Tibial nerve (tissue), 4 donors: Measurements from ENCODE around the gene DNAJC4.

Source experiments
- EP300 ChIP-seq, 2 donors: sonication (generic); formaldehyde crosslinking; IDR thresholded peaks; one replicate each; pipeline ENCODE4 v1.6.1; 2017; ENCODE audit warnings: antibody characterized with exemption in 2 of 2, mild to moderate bottlenecking in 1 of 2
- POLR2A ChIP-seq, 2 donors: fragments of 450-650 bp; IDR thresholded peaks; one replicate each; pipeline ENCODE4 v1.6.1; 2017; ENCODE audit warnings: antibody characterized with exemption in 2 of 2, mild to moderate bottlenecking in 2 of 2, moderate library complexity in 2 of 2
- TF ChIP-seq, protein P1 (sequence below), 5 experiments: fragments of 200-600 bp in 3 of 5; fragments of 450-650 bp in 2 of 5; sonication (generic) in 3 of 5; IDR thresholded peaks; one replicate each; pipeline ENCODE4 v1.5.1; 2016 to 2019; ENCODE audit warnings: antibody characterized with exemption in 5 of 5, mild to moderate bottlenecking in 3 of 5, moderate library complexity in 2 of 5

- TF ChIP-seq POLR2A (IDR thresholded peaks at IDR 0.05) (no peak), EP300 (IDR thresholded peaks at IDR 0.05) (no peak)
- TF ChIP-seq, protein P1, sequence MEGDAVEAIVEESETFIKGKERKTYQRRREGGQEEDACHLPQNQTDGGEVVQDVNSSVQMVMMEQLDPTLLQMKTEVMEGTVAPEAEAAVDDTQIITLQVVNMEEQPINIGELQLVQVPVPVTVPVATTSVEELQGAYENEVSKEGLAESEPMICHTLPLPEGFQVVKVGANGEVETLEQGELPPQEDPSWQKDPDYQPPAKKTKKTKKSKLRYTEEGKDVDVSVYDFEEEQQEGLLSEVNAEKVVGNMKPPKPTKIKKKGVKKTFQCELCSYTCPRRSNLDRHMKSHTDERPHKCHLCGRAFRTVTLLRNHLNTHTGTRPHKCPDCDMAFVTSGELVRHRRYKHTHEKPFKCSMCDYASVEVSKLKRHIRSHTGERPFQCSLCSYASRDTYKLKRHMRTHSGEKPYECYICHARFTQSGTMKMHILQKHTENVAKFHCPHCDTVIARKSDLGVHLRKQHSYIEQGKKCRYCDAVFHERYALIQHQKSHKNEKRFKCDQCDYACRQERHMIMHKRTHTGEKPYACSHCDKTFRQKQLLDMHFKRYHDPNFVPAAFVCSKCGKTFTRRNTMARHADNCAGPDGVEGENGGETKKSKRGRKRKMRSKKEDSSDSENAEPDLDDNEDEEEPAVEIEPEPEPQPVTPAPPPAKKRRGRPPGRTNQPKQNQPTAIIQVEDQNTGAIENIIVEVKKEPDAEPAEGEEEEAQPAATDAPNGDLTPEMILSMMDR (IDR thresholded peaks at IDR 0.05) = no peak
Observed at GRCh38 chr11:64209563-64209843, 20.8 kb upstream of the DNAJC4 start.
